H9 (cell line): ENCODE data around the gene PRICKLE1. TPM values are rescaled to one million over a fixed set of nuclear protein-coding genes. Genes with fewer than 3 reads are reported as not detected.

Experiments used
- DNase-seq: peaks from one replicate; pipeline ENCODE4 v3.0.0-alpha.2; 2017
- H2AFZ ChIP-seq: one replicate; pipeline ENCODE4 v1.6.1; 2013; ENCODE audit warnings: mild to moderate bottlenecking, low read length, control low read depth, moderate library complexity
- H2AK5ac ChIP-seq: 2 replicates; pipeline ENCODE4 v1.6.1; 2013; ENCODE audit warnings: low read length, control low read depth, mixed read lengths; ENCODE audit not compliant: insufficient read length
- H2BK120ac ChIP-seq: one replicate; pipeline ENCODE4 v1.6.1; 2013; ENCODE audit warnings: low read depth, mild to moderate bottlenecking, low read length, control low read depth, inconsistent platforms; ENCODE audit not compliant: poor library complexity, severe bottlenecking
- H2BK12ac ChIP-seq: 2 replicates; pipeline ENCODE4 v1.6.1; 2013; ENCODE audit warnings: low read length, control low read depth, mixed read lengths, low read depth; ENCODE audit not compliant: insufficient read length
- H2BK15ac ChIP-seq: 2 replicates; pipeline ENCODE4 v1.6.1; 2013; ENCODE audit warnings: low read depth, low read length, control low read depth
- H2BK20ac ChIP-seq: one replicate; pipeline ENCODE4 v1.6.1; 2013; ENCODE audit warnings: low read depth, mild to moderate bottlenecking, low read length, control low read depth, inconsistent platforms; ENCODE audit not compliant: poor library complexity, severe bottlenecking
- H2BK5ac ChIP-seq: 2 replicates; pipeline ENCODE4 v1.6.1; 2013; ENCODE audit warnings: low read length, control low read depth, mixed read lengths; ENCODE audit not compliant: insufficient read length
- H3K14ac ChIP-seq: 2 replicates; pipeline ENCODE4 v1.6.1; 2013; ENCODE audit warnings: low read length, control low read depth; ENCODE audit not compliant: insufficient read depth
- H3K18ac ChIP-seq: 2 replicates; pipeline ENCODE4 v1.6.1; 2013; ENCODE audit warnings: low read depth, mild to moderate bottlenecking, mixed read lengths, low read length, control low read depth; ENCODE audit not compliant: insufficient read length
- H3K23ac ChIP-seq: 2 replicates; pipeline ENCODE4 v1.6.1; 2013; ENCODE audit warnings: low read length, control low read depth, mixed read lengths, low read depth; ENCODE audit not compliant: insufficient read length
- H3K23me2 ChIP-seq: 2 replicates; pipeline ENCODE4 v1.6.1; 2013; ENCODE audit warnings: low read depth, mild to moderate bottlenecking, mixed read lengths, low read length, control low read depth; ENCODE audit not compliant: insufficient read length, poor library complexity, severe bottlenecking
- H3K27ac ChIP-seq: 2 replicates; pipeline ENCODE4 v1.5.1; 2013; ENCODE audit warnings: low read length, control low read depth, mixed read lengths, low read depth; ENCODE audit not compliant: insufficient read length
- H3K27me3 ChIP-seq: 2 replicates; pipeline ENCODE4 v1.6.1; 2013; ENCODE audit warnings: low read length, control low read depth, inconsistent platforms; ENCODE audit not compliant: insufficient read depth
- H3K4ac ChIP-seq: 2 replicates; pipeline ENCODE4 v1.6.1; 2013; ENCODE audit warnings: low read depth, mild to moderate bottlenecking, control low read depth, inconsistent platforms, low read length, moderate library complexity
- H3K4me1 ChIP-seq: 2 replicates; pipeline ENCODE4 v1.6.1; 2013; ENCODE audit warnings: low read length, control low read depth, inconsistent platforms; ENCODE audit not compliant: insufficient read depth
- H3K4me2 ChIP-seq: 2 replicates; pipeline ENCODE4 v1.6.1; 2013; ENCODE audit warnings: low read length, control low read depth, mixed read lengths; ENCODE audit not compliant: insufficient read length, insufficient read depth
- H3K56ac ChIP-seq: 2 replicates; pipeline ENCODE4 v1.6.1; 2013; ENCODE audit warnings: low read depth, mild to moderate bottlenecking, mixed read lengths, low read length, control low read depth; ENCODE audit not compliant: insufficient read length
- H3K79me1 ChIP-seq: 2 replicates; pipeline ENCODE4 v1.6.1; 2013; ENCODE audit warnings: low read depth, mild to moderate bottlenecking, moderate library complexity, low read length, control low read depth, inconsistent platforms; ENCODE audit not compliant: insufficient read depth, poor library complexity, severe bottlenecking
- H3K79me2 ChIP-seq: 2 replicates; pipeline ENCODE4 v1.6.1; 2013; ENCODE audit warnings: low read length, control low read depth, inconsistent platforms; ENCODE audit not compliant: insufficient read depth
- H3K9ac ChIP-seq: 2 replicates; pipeline ENCODE4 v1.6.1; 2013; ENCODE audit warnings: low read length, control low read depth, mixed read lengths; ENCODE audit not compliant: insufficient read length; ENCODE audit errors: extremely low read depth
- H3K9me3 ChIP-seq: one replicate; pipeline ENCODE4 v1.6.1; 2013; ENCODE audit warnings: low read depth, low read length, inconsistent platforms; ENCODE audit not compliant: control insufficient read depth
- H3T11ph ChIP-seq: one replicate; pipeline ENCODE4 v1.6.1; 2013; ENCODE audit warnings: mild to moderate bottlenecking, low read length, control low read depth, inconsistent platforms
- H4K20me1 ChIP-seq: one replicate; pipeline ENCODE4 v1.6.1; 2013; ENCODE audit not compliant: control insufficient read depth, insufficient read length, insufficient read depth
- H4K5ac ChIP-seq: 2 replicates; pipeline ENCODE4 v1.6.1; 2013; ENCODE audit warnings: low read depth, mild to moderate bottlenecking, mixed read lengths, low read length, control low read depth; ENCODE audit not compliant: insufficient read length
- H4K8ac ChIP-seq: replicated peaks from 2 replicates; pipeline ENCODE4 v1.6.1; 2013; ENCODE audit warnings: low read length, control low read depth, mixed read lengths, low read depth; ENCODE audit not compliant: insufficient read length
- H4K91ac ChIP-seq: 2 replicates; pipeline ENCODE4 v1.6.1; 2013; ENCODE audit warnings: low read depth, mild to moderate bottlenecking, moderate library complexity, mixed read lengths, low read length, control low read depth; ENCODE audit not compliant: insufficient read length
- H3K27ac Mint-ChIP-seq, 3 experiments: 2 replicates in 2 of 3; 3 replicates in 1 of 3; pipeline ENCODE4 v1.8.0; 2020 to 2021; ENCODE audit warnings: mixed read lengths in 3 of 3, mild to moderate bottlenecking in 1 of 3, moderate library complexity in 1 of 3
- H3K27me3 Mint-ChIP-seq: 2 replicates; pipeline ENCODE4 v1.8.0; 2021; ENCODE audit warnings: low read depth, mild to moderate bottlenecking, moderate library complexity, mixed read lengths
- H3K36me3 Mint-ChIP-seq, 3 experiments: 2 replicates in 2 of 3; 3 replicates in 1 of 3; pipeline ENCODE4 v1.8.0; 2020 to 2021; ENCODE audit warnings: low read depth in 3 of 3, mixed read lengths in 3 of 3; ENCODE audit not compliant: insufficient read depth in 1 of 3
- H3K4me1 Mint-ChIP-seq, 2 experiments: 2 replicates each; pipeline ENCODE4 v1.8.0; 2020; ENCODE audit warnings: mixed read lengths in 2 of 2
- H3K4me3 Mint-ChIP-seq, 2 experiments: 2 replicates in 1 of 2; 3 replicates in 1 of 2; pipeline ENCODE4 v1.8.0; 2020 to 2021; ENCODE audit warnings: mild to moderate bottlenecking in 2 of 2, mixed read lengths in 2 of 2, moderate library complexity in 1 of 2
- H3K9me3 Mint-ChIP-seq, 2 experiments: 2 replicates in 1 of 2; 3 replicates in 1 of 2; pipeline ENCODE4 v1.8.0; 2020; ENCODE audit warnings: mild to moderate bottlenecking in 2 of 2, mixed read lengths in 2 of 2, moderate library complexity in 1 of 2
- WGBS: extraction: QIAGEN DNeasy Blood & Tissue Kit; methylation state at CpG from one replicate; pipeline ENCODE4 v1.1.7; 2013; ENCODE audit warnings: missing lambda C conversion rate, low lambda C conversion rate, mixed read lengths; ENCODE audit not compliant: insufficient read length; ENCODE audit errors: extremely low coverage; 5-methylcytosine and 5-hydroxymethylcytosine counted together
- total RNA-seq: library from RNA; stranded (reverse); gene quantifications from 2 replicates; pipeline ENCODE4 v1.2.1, GENCODE V29; 2021
- TF ChIP-seq, protein P1 (sequence below): fragments of 200-600 bp; sonication (generic); conservative IDR thresholded peaks from 3 replicates; pipeline ENCODE4 v1.8.0; 2021; ENCODE audit warnings: antibody characterized with exemption, mild to moderate bottlenecking

PRICKLE1 gene
- total RNA-seq, 1 experiment from 2014 or later, result 20.5 TPM

DNA sequence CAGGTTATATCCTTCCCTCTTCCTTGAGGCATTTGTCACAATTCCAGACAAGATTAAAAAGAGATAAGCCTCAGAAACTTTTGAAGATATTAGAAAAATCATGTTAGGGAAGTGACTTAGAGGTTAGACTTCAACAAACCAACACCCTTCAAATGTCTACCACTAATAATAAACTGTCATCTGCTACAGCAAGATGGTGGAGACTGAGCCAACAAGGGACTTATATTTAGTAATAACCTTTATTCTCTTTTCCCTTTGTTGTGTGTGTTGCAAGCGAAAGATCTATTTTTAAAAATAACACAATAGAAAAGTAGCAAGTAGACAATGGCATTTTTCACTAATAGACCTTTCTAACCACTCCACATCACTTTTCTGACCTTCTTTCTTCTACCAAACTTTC is 28.6 kb downstream of the PRICKLE1 start:
- H3K4me3 Mint-ChIP-seq, result no peak overlapping the region
- Histone ChIP-seq H3K56ac (no peak overlapping the region), H2AK5ac (no peak overlapping the region), H2BK15ac (no peak overlapping the region), H4K20me1 (no peaks in the 10 kb centered on the region), H2BK5ac (no peak overlapping the region), H3K4ac (no peak overlapping the region), H3K27ac (no peak overlapping the region), H3K23ac (no peak overlapping the region), H3T11ph (no peak overlapping the region), H3K14ac (no peak overlapping the region), H4K5ac (no peak overlapping the region), H4K8ac (no peak overlapping the region), H3K23me2 (no peaks in the 10 kb centered on the region), H3K79me2 (no peaks in the 10 kb centered on the region), H2BK20ac (no peak overlapping the region), H2BK12ac (no peak overlapping the region), H2AFZ (no peak overlapping the region), H3K18ac (no peak overlapping the region), H3K4me2 (no peak overlapping the region), H3K4me1 (peaks cover 5% of the 10 kb centered on the region; the same call in 1 of the 2 replicates), H3K9me3 (no peaks in the 10 kb centered on the region), H3K27me3 (0 out of 2 replicates have a peak, but pooled peaks cover 1% of the 10 kb centered on the region), H4K91ac (no peak overlapping the region), H3K9ac (no peak overlapping the region), H3K79me1 (no peaks in the 10 kb centered on the region), H2BK120ac (no peak overlapping the region)
- H3K27ac Mint-ChIP-seq, result no peak overlapping the region
- H3K4me1 Mint-ChIP-seq, result peaks cover 17 to 25% of the 10 kb centered on the region in 2 experiments
- peaks cover 0 to 9% (median 3%) of the 10 kb centered on the region in 3 experiments; a peak in 5 of 7 replicates for H3K36me3 Mint-ChIP-seq
- DNase-seq, result no peak
- TF ChIP-seq, protein P1, sequence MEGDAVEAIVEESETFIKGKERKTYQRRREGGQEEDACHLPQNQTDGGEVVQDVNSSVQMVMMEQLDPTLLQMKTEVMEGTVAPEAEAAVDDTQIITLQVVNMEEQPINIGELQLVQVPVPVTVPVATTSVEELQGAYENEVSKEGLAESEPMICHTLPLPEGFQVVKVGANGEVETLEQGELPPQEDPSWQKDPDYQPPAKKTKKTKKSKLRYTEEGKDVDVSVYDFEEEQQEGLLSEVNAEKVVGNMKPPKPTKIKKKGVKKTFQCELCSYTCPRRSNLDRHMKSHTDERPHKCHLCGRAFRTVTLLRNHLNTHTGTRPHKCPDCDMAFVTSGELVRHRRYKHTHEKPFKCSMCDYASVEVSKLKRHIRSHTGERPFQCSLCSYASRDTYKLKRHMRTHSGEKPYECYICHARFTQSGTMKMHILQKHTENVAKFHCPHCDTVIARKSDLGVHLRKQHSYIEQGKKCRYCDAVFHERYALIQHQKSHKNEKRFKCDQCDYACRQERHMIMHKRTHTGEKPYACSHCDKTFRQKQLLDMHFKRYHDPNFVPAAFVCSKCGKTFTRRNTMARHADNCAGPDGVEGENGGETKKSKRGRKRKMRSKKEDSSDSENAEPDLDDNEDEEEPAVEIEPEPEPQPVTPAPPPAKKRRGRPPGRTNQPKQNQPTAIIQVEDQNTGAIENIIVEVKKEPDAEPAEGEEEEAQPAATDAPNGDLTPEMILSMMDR, result no peak
- peaks cover 48% of the 10 kb centered on the region for H3K27me3 Mint-ChIP-seq
- no CpG with 5 or more reads among the region's 1 CpG for WGBS
- peaks cover 4 to 7% of the 10 kb centered on the region in 2 experiments; a peak in 4 of 5 replicates for H3K9me3 Mint-ChIP-seq
